ENCODE data around the gene MLIP.
"Not testable (repeated sequence)": the region's sequence is repeated elsewhere in the genome, so short reads cannot be mapped to it uniquely, and the experiment has no call there.

MLIP gene

GRCh38 chr6:54072635-54073313 is 38.5 kb upstream of the MLIP start:
- H3K27ac Mint-ChIP-seq = peak overlapping the region; percentile 78 to 89 (median 88)
- no peaks in the 10 kb centered on the region for H3K36me3 Mint-ChIP-seq (ENCODE audit: low read depth)
- no peak overlapping the region for H3K4me3 Mint-ChIP-seq
- H3K9me3 Mint-ChIP-seq = no peaks in the 10 kb centered on the region
- no peaks in the 10 kb centered on the region for H3K27me3 Mint-ChIP-seq (ENCODE audit: low read depth)
- peaks cover 52% of the 10 kb centered on the region for H3K4me1 Mint-ChIP-seq
- no peak for TF ChIP-seq CTCF (IDR thresholded peaks at IDR 0.05; ENCODE audit: unreplicated experiment in 3 of 3)

- peak overlapping the region in 1 of 3 experiments; percentile 78 for H3K27ac Mint-ChIP-seq
- H3K27me3 Mint-ChIP-seq (ENCODE audit: low read depth) = no peaks in the 10 kb centered on the region
- H3K9me3 Mint-ChIP-seq = no peaks in the 10 kb centered on the region
- no peak overlapping the region for H3K4me3 Mint-ChIP-seq
- H3K4me1 Mint-ChIP-seq = peaks cover 52% of the 10 kb centered on the region
- H3K36me3 Mint-ChIP-seq (ENCODE audit: low read depth) = no peaks in the 10 kb centered on the region
- TF ChIP-seq CTCF (IDR thresholded peaks at IDR 0.05; ENCODE audit: unreplicated experiment in 3 of 3) = no peak
Measured at GRCh38 chr6:54073487-54073886, 37.8 kb upstream of the MLIP start.

GRCh38 chr6:54074109-54074508 is 37.1 kb upstream of the MLIP start:
- no peak for TF ChIP-seq CTCF (IDR thresholded peaks at IDR 0.05; ENCODE audit: unreplicated experiment in 3 of 3)
- no peaks in the 10 kb centered on the region for H3K27me3 Mint-ChIP-seq (ENCODE audit: low read depth)
- no peaks in the 10 kb centered on the region for H3K9me3 Mint-ChIP-seq
- peaks cover 52% of the 10 kb centered on the region for H3K4me1 Mint-ChIP-seq
- no peak overlapping the region for H3K4me3 Mint-ChIP-seq
- H3K27ac Mint-ChIP-seq = peak overlapping the region in 1 of 3 experiments; percentile 33
- H3K36me3 Mint-ChIP-seq (ENCODE audit: low read depth) = no peaks in the 10 kb centered on the region

GRCh38 chr6:54074578-54075195 is 36.6 kb upstream of the MLIP start:
- TF ChIP-seq CTCF (IDR thresholded peaks at IDR 0.05; ENCODE audit: unreplicated experiment in 3 of 3) = no peak
- no peaks in the 10 kb centered on the region for H3K9me3 Mint-ChIP-seq

GRCh38 chr6:54076159-54076789 is 35.0 kb upstream of the MLIP start:
- H3K4me1 Mint-ChIP-seq = peaks cover 41% of the 10 kb centered on the region
- no peaks in the 10 kb centered on the region for H3K9me3 Mint-ChIP-seq
- no peaks in the 10 kb centered on the region for H3K36me3 Mint-ChIP-seq (ENCODE audit: low read depth)
- no peak for TF ChIP-seq CTCF (IDR thresholded peaks at IDR 0.05; ENCODE audit: unreplicated experiment in 3 of 3)
- no peak overlapping the region for H3K4me3 Mint-ChIP-seq
- no peaks in the 10 kb centered on the region for H3K27me3 Mint-ChIP-seq (ENCODE audit: low read depth)
- peak overlapping the region in 1 of 3 experiments; percentile 43 for H3K27ac Mint-ChIP-seq

More at GRCh38 chr6:54074578-54075195, 36.6 kb upstream of the MLIP start:
- Mint-ChIP-seq H3K36me3 (ENCODE audit: low read depth) (no peaks in the 10 kb centered on the region), H3K27me3 (ENCODE audit: low read depth) (no peaks in the 10 kb centered on the region), H3K4me3 (no peak overlapping the region), H3K4me1 (peaks cover 52% of the 10 kb centered on the region), H3K27ac (peak overlapping the region in 2 of 3 experiments; percentile 33 to 72)

DNA sequence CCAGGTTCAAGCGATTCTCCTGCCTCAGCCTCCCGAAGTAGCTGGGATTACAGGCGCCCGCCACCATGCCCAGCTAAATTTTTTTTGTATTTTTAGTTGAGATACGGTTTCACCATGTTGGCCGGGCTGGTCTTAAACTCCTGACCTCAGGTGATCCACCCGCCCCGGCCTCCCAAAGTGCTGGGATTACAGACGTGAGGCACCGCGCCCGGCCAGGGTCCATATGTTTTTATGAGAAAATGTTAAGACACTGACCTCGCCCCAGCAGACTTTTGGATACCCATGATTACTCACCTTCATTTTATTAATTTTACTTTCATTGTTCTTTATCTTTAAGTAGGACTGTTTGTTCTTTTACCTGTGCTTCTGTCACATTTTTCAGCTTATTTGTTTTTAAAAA is 29.7 kb upstream of the MLIP start:
- H3K4me1 Mint-ChIP-seq = peaks cover 32% of the 10 kb centered on the region
- not testable (repeated sequence) for H3K36me3 Mint-ChIP-seq (ENCODE audit: low read depth); H3K27ac Mint-ChIP-seq; H3K4me3 Mint-ChIP-seq; H3K9me3 Mint-ChIP-seq; H3K27me3 Mint-ChIP-seq (ENCODE audit: low read depth)

Data from nephron (organoid).